ENCODE data around the gene ZNF630.
"Not testable (repeated sequence)": the region's sequence is repeated elsewhere in the genome, so short reads cannot be mapped to it uniquely, and the experiment has no call there.

ZNF630 gene

GRCh38 chrX:48046846-48047245 is 24.6 kb downstream of the ZNF630 start:
- H3K27ac ChIP-seq: no peak overlapping the region
- TF ChIP-seq CTCF (conservative IDR thresholded peaks at IDR 0.05) (no peak), ZFX (IDR thresholded peaks at IDR 0.05) (no peak)

GRCh38 chrX:48045410-48046311 is 25.8 kb downstream of the ZNF630 start:
- TF ChIP-seq CTCF (conservative IDR thresholded peaks at IDR 0.05): no peak
- TF ChIP-seq ZFX (IDR thresholded peaks at IDR 0.05): no peak
- H3K27ac ChIP-seq: no peak overlapping the region

GRCh38 chrX:48043056-48043455 is 28.4 kb downstream of the ZNF630 start:
- no peak overlapping the region for H3K27ac ChIP-seq
- no peak for TF ChIP-seq CTCF (conservative IDR thresholded peaks at IDR 0.05)
- no peak for TF ChIP-seq ZFX (IDR thresholded peaks at IDR 0.05)

GRCh38 chrX:48035891-48036290 is 35.5 kb downstream of the ZNF630 start:
- TF ChIP-seq CTCF (conservative IDR thresholded peaks at IDR 0.05): no peak
- no peak for TF ChIP-seq ZFX (IDR thresholded peaks at IDR 0.05)
- H3K27ac ChIP-seq: no peak overlapping the region

GRCh38 chrX:48030641-48031173 is 40.7 kb downstream of the ZNF630 start:
- not testable (repeated sequence) for H3K27ac ChIP-seq

GRCh38 chrX:48030237-48030636 is 41.2 kb downstream of the ZNF630 start:
- TF ChIP-seq CTCF (conservative IDR thresholded peaks at IDR 0.05): no peak
- TF ChIP-seq ZFX (IDR thresholded peaks at IDR 0.05): no peak
- no peak overlapping the region for H3K27ac ChIP-seq

GRCh38 chrX:48028091-48028490 is 43.3 kb downstream of the ZNF630 start:
- H3K27ac ChIP-seq: no peak overlapping the region
- TF ChIP-seq ZFX (IDR thresholded peaks at IDR 0.05) (no peak), CTCF (conservative IDR thresholded peaks at IDR 0.05) (no peak)

GRCh38 chrX:48027545-48027944 is 43.9 kb downstream of the ZNF630 start:
- H3K27ac ChIP-seq: not testable (repeated sequence)
